HEK293 (cell line): ENCODE results near the gene SDCBP2.

ENCODE experiments used
- CTCF ChIA-PET: fragments of 350-600 bp; formaldehyde crosslinking; extraction: SDS; loops from one replicate; lab custom pipeline; 2021; ENCODE audit warnings: antibody characterized with exemption; lab: Yijun Ruan, JAX
- POLR2A ChIA-PET: fragments of 300-600 bp; formaldehyde crosslinking; extraction: SDS; loops from one replicate; lab custom pipeline; 2020; ENCODE audit warnings: antibody characterized with exemption, inconsistent platforms; lab: Yijun Ruan, JAX
- H3K27ac ChIP-seq: fragments of 200-500 bp; sonication (Bioruptor generic); 2 replicates; pipeline ENCODE4 v1.5.1; 2014; ENCODE audit warnings: low read depth, low read length, control low read depth, inconsistent platforms; ENCODE audit errors: extremely low read depth
- H3K36me3 ChIP-seq, 2 experiments: fragments of 200-500 bp in 1 of 2; sonication (Bioruptor generic) in 1 of 2; 1 replicate in 1 of 2; 2 replicates in 1 of 2; pipeline ENCODE4 v1.5.1; 2014 to 2017; ENCODE audit warnings: inconsistent platforms in 2 of 2, low read length in 2 of 2; ENCODE audit not compliant: control insufficient read depth in 2 of 2, insufficient read depth in 1 of 2
- H3K4me1 ChIP-seq: fragments of 200-500 bp; sonication (Bioruptor generic); 2 replicates; pipeline ENCODE4 v1.5.1; 2014; ENCODE audit warnings: mild to moderate bottlenecking, low read length, inconsistent platforms; ENCODE audit not compliant: control insufficient read depth, insufficient read depth
- H3K4me3 ChIP-seq: 2 replicates; pipeline ENCODE4 v1.5.1; 2011; ENCODE audit warnings: low read depth, mild to moderate bottlenecking, control low read depth, low read length, moderate library complexity
- H3K9me3 ChIP-seq: fragments of 200-500 bp; sonication (Bioruptor generic); 2 replicates; pipeline ENCODE4 v1.5.1; 2014; ENCODE audit warnings: low read depth, low read length, inconsistent platforms; ENCODE audit not compliant: control insufficient read depth, insufficient read depth
- GLIS1 ChIP-seq: fragments of 450-650 bp; formaldehyde crosslinking; IDR thresholded peaks from 2 replicates; pipeline ENCODE4 v1.5.1; 2016; ENCODE audit warnings: missing biosample characterization, missing genetic modification characterization
- GLIS2 ChIP-seq: fragments of 450-650 bp; formaldehyde crosslinking; IDR thresholded peaks from 2 replicates; pipeline ENCODE4 v1.5.1; 2016; ENCODE audit warnings: missing biosample characterization, missing genetic modification characterization
- HOXD13 ChIP-seq: sonication (generic); formaldehyde crosslinking; IDR thresholded peaks from 2 replicates; pipeline ENCODE4 v1.8.0; 2022; ENCODE audit warnings: missing genetic modification reagents, borderline replicate concordance
- SCRT2 ChIP-seq: fragments of 450-650 bp; formaldehyde crosslinking; IDR thresholded peaks from 2 replicates; pipeline ENCODE4 v1.5.1; 2016; ENCODE audit warnings: missing biosample characterization, missing genetic modification characterization
- ZBTB48 ChIP-seq: fragments of 450-650 bp; formaldehyde crosslinking; IDR thresholded peaks from 2 replicates; pipeline ENCODE4 v1.5.1; 2016; ENCODE audit warnings: missing biosample characterization, missing genetic modification characterization
- ZNF112 ChIP-seq: fragments of 450-650 bp; formaldehyde crosslinking; IDR thresholded peaks from 2 replicates; pipeline ENCODE4 v1.5.0; 2017; ENCODE audit warnings: missing biosample characterization, missing genetic modification characterization
- ZNF558 ChIP-seq: fragments of 450-650 bp; formaldehyde crosslinking; IDR thresholded peaks from 2 replicates; pipeline ENCODE4 v1.5.1; 2016; ENCODE audit warnings: missing biosample characterization, missing genetic modification characterization
- ZNF624 ChIP-seq: fragments of 450-650 bp; formaldehyde crosslinking; IDR thresholded peaks from 2 replicates; pipeline ENCODE4 v1.5.1; 2017; ENCODE audit warnings: missing biosample characterization, missing genetic modification characterization
- ZNF654 ChIP-seq: fragments of 450-650 bp; formaldehyde crosslinking; IDR thresholded peaks from 2 replicates; pipeline ENCODE4 v1.5.1; 2016; ENCODE audit warnings: low read depth, missing biosample characterization, missing genetic modification characterization
- ZNF660 ChIP-seq: fragments of 450-650 bp; IDR thresholded peaks from 2 replicates; pipeline ENCODE4 v1.5.1; 2018; ENCODE audit warnings: missing biosample characterization, mild to moderate bottlenecking, missing genetic modification characterization
- ZNF707 ChIP-seq: fragments of 450-650 bp; formaldehyde crosslinking; IDR thresholded peaks from 2 replicates; pipeline ENCODE4 v1.5.1; 2016; ENCODE audit warnings: missing biosample characterization, missing genetic modification characterization
- ZNF843 ChIP-seq: fragments of 450-650 bp; formaldehyde crosslinking; IDR thresholded peaks from 2 replicates; pipeline ENCODE4 v1.5.1; 2016; ENCODE audit warnings: missing biosample characterization, missing genetic modification characterization
- TF ChIP-seq, protein P1 (sequence below): fragments of 450-650 bp; formaldehyde crosslinking; IDR thresholded peaks from 2 replicates; pipeline ENCODE4 v1.5.1; 2016; ENCODE audit warnings: missing biosample characterization, missing genetic modification characterization
- TF ChIP-seq, protein P2 (sequence below): fragments of 450-650 bp; formaldehyde crosslinking; IDR thresholded peaks from 2 replicates; pipeline ENCODE4 v1.5.1; 2017; ENCODE audit warnings: missing biosample characterization, missing genetic modification characterization

Gene SDCBP2

GRCh38 chr20:1334761-1335160 lies 5.8 kb upstream of the SDCBP2 start:
- Histone ChIP-seq H3K4me3 (no peak overlapping the region), H3K27ac (no peak overlapping the region), H3K4me1 (peaks cover 1% of the 10 kb centered on the region), H3K9me3 (no peaks in the 10 kb centered on the region), H3K36me3 (peaks cover 12 to 28% of the 10 kb centered on the region in 2 experiments; a peak in 2 of 3 replicates)
- 0 out of 2 replicates have a peak, but pooled peaks have one; percentile 23 for TF ChIP-seq GLIS2 (tag by site-specific recombination)
- TF ChIP-seq ZNF707 (tag by site-specific recombination), result no peak
- TF ChIP-seq SCRT2 (tag by site-specific recombination), result no peak
- peak; percentile 57; the same call in 1 of the 2 replicates for TF ChIP-seq GLIS1 (tag by site-specific recombination)
- TF ChIP-seq, protein P1, sequence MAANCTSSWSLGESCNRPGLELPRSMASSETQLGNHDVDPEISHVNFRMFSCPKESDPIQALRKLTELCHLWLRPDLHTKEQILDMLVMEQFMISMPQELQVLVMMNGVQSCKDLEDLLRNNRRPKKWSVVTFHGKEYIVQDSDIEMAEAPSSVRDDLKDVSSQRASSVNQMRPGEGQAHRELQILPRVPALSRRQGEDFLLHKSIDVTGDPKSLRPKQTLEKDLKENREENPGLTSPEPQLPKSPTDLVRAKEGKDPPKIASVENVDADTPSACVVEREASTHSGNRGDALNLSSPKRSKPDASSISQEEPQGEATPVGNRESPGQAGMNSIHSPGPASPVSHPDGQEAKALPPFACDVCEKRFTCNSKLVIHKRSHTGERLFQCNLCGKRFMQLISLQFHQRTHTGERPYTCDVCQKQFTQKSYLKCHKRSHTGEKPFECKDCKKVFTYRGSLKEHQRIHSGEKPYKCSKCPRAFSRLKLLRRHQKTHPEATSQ (tag by site-specific recombination), result no peak
- TF ChIP-seq, protein P2, sequence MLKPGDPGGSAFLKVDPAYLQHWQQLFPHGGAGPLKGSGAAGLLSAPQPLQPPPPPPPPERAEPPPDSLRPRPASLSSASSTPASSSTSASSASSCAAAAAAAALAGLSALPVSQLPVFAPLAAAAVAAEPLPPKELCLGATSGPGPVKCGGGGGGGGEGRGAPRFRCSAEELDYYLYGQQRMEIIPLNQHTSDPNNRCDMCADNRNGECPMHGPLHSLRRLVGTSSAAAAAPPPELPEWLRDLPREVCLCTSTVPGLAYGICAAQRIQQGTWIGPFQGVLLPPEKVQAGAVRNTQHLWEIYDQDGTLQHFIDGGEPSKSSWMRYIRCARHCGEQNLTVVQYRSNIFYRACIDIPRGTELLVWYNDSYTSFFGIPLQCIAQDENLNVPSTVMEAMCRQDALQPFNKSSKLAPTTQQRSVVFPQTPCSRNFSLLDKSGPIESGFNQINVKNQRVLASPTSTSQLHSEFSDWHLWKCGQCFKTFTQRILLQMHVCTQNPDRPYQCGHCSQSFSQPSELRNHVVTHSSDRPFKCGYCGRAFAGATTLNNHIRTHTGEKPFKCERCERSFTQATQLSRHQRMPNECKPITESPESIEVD, result no peak
- TF ChIP-seq ZNF624 (tag by site-specific recombination), result no peak
- POLR2A ChIA-PET, result interaction anchor here (0.6 to 1.4 kb wide), 3 partner anchors 9 to 62 kb away, joined by 3 to 8 read pairs (median 5); no protein-coding TSS in a partner anchor
- CTCF ChIA-PET, result interaction anchor here (1.5 kb wide), 1 partner anchor 9 kb away, joined by 4 read pairs; no protein-coding TSS in a partner anchor

DNA sequence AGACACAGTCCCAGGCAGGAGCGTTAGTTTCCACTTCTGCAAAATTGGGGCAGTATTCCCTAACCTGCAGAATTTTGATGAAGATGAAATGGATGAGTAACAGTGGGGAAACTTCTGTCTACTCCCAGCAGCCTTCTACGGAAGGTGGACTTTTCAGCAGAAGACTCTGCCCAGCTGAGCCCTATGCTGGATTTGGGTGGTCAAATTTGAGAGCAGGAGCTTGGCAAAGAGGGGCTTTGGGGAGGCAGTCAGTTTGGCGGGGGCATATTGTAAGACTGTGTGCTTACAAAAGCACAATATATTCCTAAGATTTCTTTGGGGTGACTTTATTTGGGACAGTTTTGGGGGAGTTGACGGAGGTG lies 5.4 kb upstream of the SDCBP2 start:
- Histone ChIP-seq H3K4me1 (peaks cover 4% of the 10 kb centered on the region), H3K9me3 (no peaks in the 10 kb centered on the region), H3K36me3 (peaks cover 12 to 28% of the 10 kb centered on the region in 2 experiments; a peak in 2 of 3 replicates), H3K27ac (no peak overlapping the region), H3K4me3 (no peak overlapping the region)
- CTCF ChIA-PET, result interaction anchor here (1.5 kb wide), 1 partner anchor 8 kb away, joined by 4 read pairs; no protein-coding TSS in a partner anchor
- POLR2A ChIA-PET, result interaction anchor here (0.6 to 1.4 kb wide), 3 partner anchors 9 to 62 kb away, joined by 3 to 8 read pairs (median 5); no protein-coding TSS in a partner anchor
- TF ChIP-seq ZNF660, result no peak
- no peak for TF ChIP-seq ZNF558 (tag by site-specific recombination)
- no peak for TF ChIP-seq ZNF112 (tag by site-specific recombination)
- no peak for TF ChIP-seq ZNF654 (tag by site-specific recombination)
- no peak for TF ChIP-seq ZBTB48 (tag by site-specific recombination)

DNA sequence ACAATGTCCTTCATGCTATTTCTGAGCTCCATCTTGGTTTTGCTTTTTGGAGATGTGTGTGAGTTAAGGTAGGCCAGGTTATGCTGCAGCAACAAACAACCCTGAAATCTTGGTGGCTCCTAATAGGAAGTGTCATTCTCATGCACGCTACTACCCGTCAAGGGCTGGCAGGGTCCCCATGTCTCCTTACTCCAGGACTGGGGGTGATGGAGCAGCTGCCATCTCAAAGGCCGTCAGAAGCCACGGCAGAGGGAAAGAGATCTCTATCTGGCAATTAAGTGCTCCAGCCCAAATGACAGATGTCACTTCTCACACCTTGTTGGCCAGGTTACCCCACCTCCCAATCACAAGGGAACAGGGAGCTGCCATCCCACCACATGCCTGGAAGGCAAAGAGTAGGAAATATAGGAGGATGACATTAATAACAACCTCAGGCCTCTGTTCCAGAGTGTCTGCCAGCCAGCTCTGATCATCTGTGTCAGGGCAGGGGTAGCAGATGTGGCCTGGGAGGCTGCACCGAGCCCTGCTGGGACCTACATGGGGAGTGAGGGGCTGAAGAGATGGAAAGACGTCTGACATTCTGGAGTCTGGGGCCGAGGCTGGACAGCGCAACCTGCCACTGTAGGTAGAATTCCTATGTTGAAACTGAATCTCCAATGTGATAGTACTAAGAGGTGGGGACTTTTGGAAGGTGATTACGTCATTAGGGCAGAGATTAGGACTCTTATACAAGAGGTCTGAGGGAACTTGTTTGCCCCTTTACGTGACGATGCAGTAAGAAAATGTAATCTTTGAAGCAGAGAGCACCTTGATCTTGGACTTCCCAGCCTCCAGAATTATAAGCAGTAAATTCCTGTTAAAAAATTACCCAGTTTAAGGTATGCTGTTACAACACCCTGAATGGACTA lies 4.8 kb upstream of the SDCBP2 start:
- no peak overlapping the region for H3K4me3 ChIP-seq
- CTCF ChIA-PET, result interaction anchor here (0.6 to 1.5 kb wide), 3 partner anchors 8 to 105 kb away, joined by 4 read pairs; no protein-coding TSS in a partner anchor
- no peak overlapping the region for H3K27ac ChIP-seq
- H3K9me3 ChIP-seq, result no peaks in the 10 kb centered on the region
- TF ChIP-seq ZNF843 (tag by site-specific recombination), result no peak
- no peak for TF ChIP-seq HOXD13 (CRISPR knock-in tag)
- TF ChIP-seq, all 188 proteins: peak for 0
- Histone ChIP-seq H3K36me3 (peaks cover 12 to 33% of the 10 kb centered on the region in 2 experiments; a peak in 2 of 3 replicates), H3K4me1 (peaks cover 9% of the 10 kb centered on the region)
- POLR2A ChIA-PET, result interaction anchor here (1.4 kb wide), 2 partner anchors 8 to 59 kb away, joined by 3 to 8 read pairs; partner anchors contain the start of gene FKBP1A
